ENCODE data around the gene IFT88. TPM values are rescaled to one million over a fixed set of nuclear protein-coding genes. Genes with fewer than 3 reads are reported as not detected.

The IFT88 gene
- total RNA-seq, 3 donors from 2014 or later = 2.8 to 3.2 (median 2.8) TPM

- H3K4me1 Mint-ChIP-seq (ENCODE audit: low read depth) = no peaks in the 10 kb centered on the region
- ATAC-seq = no peak
- peaks cover 47% of the 10 kb centered on the region for H3K36me3 Mint-ChIP-seq (ENCODE audit: insufficient read depth)
- DNase-seq = no peak
- no peaks in the 10 kb centered on the region for H3K27me3 Mint-ChIP-seq (ENCODE audit: low read depth)
- peaks cover 14% of the 10 kb centered on the region for H3K9me3 Mint-ChIP-seq
- no peak overlapping the region for H3K4me3 Mint-ChIP-seq
Measured at GRCh38 chr13:20582026-20582425, 15.1 kb downstream of the IFT88 start.

- H3K4me3 Mint-ChIP-seq = no peak overlapping the region
- DNase-seq = no peak
- no peaks in the 10 kb centered on the region for H3K4me1 Mint-ChIP-seq (ENCODE audit: low read depth)
- peaks cover 36% of the 10 kb centered on the region for H3K36me3 Mint-ChIP-seq (ENCODE audit: insufficient read depth)
- ATAC-seq = no peak
- peaks cover 8% of the 10 kb centered on the region for H3K9me3 Mint-ChIP-seq
- H3K27me3 Mint-ChIP-seq (ENCODE audit: low read depth) = no peaks in the 10 kb centered on the region
Measured at GRCh38 chr13:20583803-20584293, 16.9 kb downstream of the IFT88 start.

GRCh38 chr13:20585371-20585770, 18.4 kb downstream of the IFT88 start:
- Mint-ChIP-seq H3K4me3 (no peak overlapping the region), H3K36me3 (ENCODE audit: insufficient read depth) (peaks cover 27% of the 10 kb centered on the region), H3K27me3 (ENCODE audit: low read depth) (no peaks in the 10 kb centered on the region), H3K9me3 (peaks cover 8% of the 10 kb centered on the region), H3K4me1 (ENCODE audit: low read depth) (no peaks in the 10 kb centered on the region)
- DNase-seq = no peak
- ATAC-seq = no peak

GRCh38 chr13:20588529-20589110, 21.7 kb downstream of the IFT88 start:
- H3K27me3 Mint-ChIP-seq (ENCODE audit: low read depth) = no peaks in the 10 kb centered on the region
- no peak overlapping the region for H3K4me3 Mint-ChIP-seq
- DNase-seq (no peak), ATAC-seq (no peak)
- peaks cover 22% of the 10 kb centered on the region for H3K36me3 Mint-ChIP-seq (ENCODE audit: insufficient read depth)
- H3K4me1 Mint-ChIP-seq (ENCODE audit: low read depth) = no peaks in the 10 kb centered on the region
- peaks cover 6% of the 10 kb centered on the region for H3K9me3 Mint-ChIP-seq

- Mint-ChIP-seq H3K4me3 (no peak overlapping the region), H3K4me1 (ENCODE audit: low read depth) (no peaks in the 10 kb centered on the region), H3K9me3 (no peaks in the 10 kb centered on the region), H3K27me3 (ENCODE audit: low read depth) (no peaks in the 10 kb centered on the region), H3K36me3 (ENCODE audit: insufficient read depth) (peaks cover 12% of the 10 kb centered on the region)
- ATAC-seq = no peak
- DNase-seq = no peak
Measured at GRCh38 chr13:20590561-20590960, 23.6 kb downstream of the IFT88 start.

GRCh38 chr13:20592606-20593005, 25.6 kb downstream of the IFT88 start:
- DNase-seq (no peak), ATAC-seq (no peak)
- Mint-ChIP-seq H3K4me3 (no peak overlapping the region), H3K27me3 (ENCODE audit: low read depth) (no peaks in the 10 kb centered on the region), H3K9me3 (no peaks in the 10 kb centered on the region), H3K4me1 (ENCODE audit: low read depth) (no peaks in the 10 kb centered on the region), H3K36me3 (ENCODE audit: insufficient read depth) (peaks cover 11% of the 10 kb centered on the region)

- Mint-ChIP-seq H3K4me3 (no peak overlapping the region), H3K27me3 (ENCODE audit: low read depth) (no peaks in the 10 kb centered on the region), H3K4me1 (ENCODE audit: low read depth) (no peaks in the 10 kb centered on the region), H3K9me3 (no peaks in the 10 kb centered on the region), H3K36me3 (ENCODE audit: insufficient read depth) (peaks cover 13% of the 10 kb centered on the region)
- ATAC-seq (no peak), DNase-seq (no peak)
Measured at GRCh38 chr13:20594280-20594679, 27.3 kb downstream of the IFT88 start.

- Mint-ChIP-seq H3K9me3 (no peaks in the 10 kb centered on the region), H3K4me3 (no peak overlapping the region), H3K27me3 (ENCODE audit: low read depth) (no peaks in the 10 kb centered on the region), H3K36me3 (ENCODE audit: insufficient read depth) (peaks cover 15% of the 10 kb centered on the region), H3K4me1 (ENCODE audit: low read depth) (no peaks in the 10 kb centered on the region)
- ATAC-seq (no peak), DNase-seq (no peak)
Measured at GRCh38 chr13:20607015-20607414, 40.1 kb downstream of the IFT88 start.

- Mint-ChIP-seq H3K9me3 (no peaks in the 10 kb centered on the region), H3K36me3 (ENCODE audit: insufficient read depth) (peaks cover 15% of the 10 kb centered on the region), H3K4me1 (ENCODE audit: low read depth) (no peaks in the 10 kb centered on the region), H3K27me3 (ENCODE audit: low read depth) (no peaks in the 10 kb centered on the region), H3K4me3 (no peak overlapping the region)
- DNase-seq (no peak), ATAC-seq (no peak)
Measured at GRCh38 chr13:20608438-20609020, 41.6 kb downstream of the IFT88 start.

GRCh38 chr13:20609145-20609544, 42.2 kb downstream of the IFT88 start:
- peaks cover 15% of the 10 kb centered on the region for H3K36me3 Mint-ChIP-seq (ENCODE audit: insufficient read depth)
- ATAC-seq (no peak), DNase-seq (no peak)
- H3K27me3 Mint-ChIP-seq (ENCODE audit: low read depth) = no peaks in the 10 kb centered on the region
- no peaks in the 10 kb centered on the region for H3K9me3 Mint-ChIP-seq
- no peak overlapping the region for H3K4me3 Mint-ChIP-seq
- no peaks in the 10 kb centered on the region for H3K4me1 Mint-ChIP-seq (ENCODE audit: low read depth)

- H3K4me3 Mint-ChIP-seq = no peak overlapping the region
- peaks cover 18% of the 10 kb centered on the region for H3K36me3 Mint-ChIP-seq (ENCODE audit: insufficient read depth)
- ATAC-seq = no peak
- no peaks in the 10 kb centered on the region for H3K9me3 Mint-ChIP-seq
- H3K4me1 Mint-ChIP-seq (ENCODE audit: low read depth) = no peaks in the 10 kb centered on the region
- H3K27me3 Mint-ChIP-seq (ENCODE audit: low read depth) = no peaks in the 10 kb centered on the region
- no peak for DNase-seq
Measured at GRCh38 chr13:20610006-20610405, 43.0 kb downstream of the IFT88 start.

GRCh38 chr13:20616059-20616797, 49.3 kb downstream of the IFT88 start:
- Mint-ChIP-seq H3K36me3 (ENCODE audit: insufficient read depth) (peaks cover 3% of the 10 kb centered on the region), H3K27me3 (ENCODE audit: low read depth) (no peaks in the 10 kb centered on the region), H3K4me3 (no peak overlapping the region), H3K4me1 (ENCODE audit: low read depth) (no peaks in the 10 kb centered on the region), H3K9me3 (no peaks in the 10 kb centered on the region)
- no peak for DNase-seq
- no peak for ATAC-seq

GRCh38 chr13:20623000-20623399, 56.0 kb downstream of the IFT88 start:
- H3K4me1 Mint-ChIP-seq (ENCODE audit: low read depth) = no peaks in the 10 kb centered on the region

GRCh38 chr13:20624213-20624612, 57.3 kb downstream of the IFT88 start:
- DNase-seq = no peak
- no peak for ATAC-seq
- Mint-ChIP-seq H3K36me3 (ENCODE audit: insufficient read depth) (peaks cover 22% of the 10 kb centered on the region), H3K4me1 (ENCODE audit: low read depth) (no peaks in the 10 kb centered on the region), H3K4me3 (no peak overlapping the region), H3K27me3 (ENCODE audit: low read depth) (no peaks in the 10 kb centered on the region), H3K9me3 (no peaks in the 10 kb centered on the region)

More at GRCh38 chr13:20623000-20623399, 56.0 kb downstream of the IFT88 start:
- ATAC-seq (no peak), DNase-seq (no peak)
- Mint-ChIP-seq H3K27me3 (ENCODE audit: low read depth) (no peaks in the 10 kb centered on the region), H3K4me3 (no peak overlapping the region), H3K9me3 (no peaks in the 10 kb centered on the region), H3K36me3 (ENCODE audit: insufficient read depth) (peaks cover 22% of the 10 kb centered on the region)

GRCh38 chr13:20633802-20634201, 66.8 kb downstream of the IFT88 start:
- no peak overlapping the region for H3K4me3 Mint-ChIP-seq
- H3K36me3 Mint-ChIP-seq (ENCODE audit: insufficient read depth) = peaks cover 34% of the 10 kb centered on the region
- ATAC-seq = no peak
- H3K9me3 Mint-ChIP-seq = no peaks in the 10 kb centered on the region
- DNase-seq = no peak
- H3K27me3 Mint-ChIP-seq (ENCODE audit: low read depth) = no peaks in the 10 kb centered on the region
- no peaks in the 10 kb centered on the region for H3K4me1 Mint-ChIP-seq (ENCODE audit: low read depth)
